ENCODE results near the gene SLC25A24.
A peak's percentile ranks its signal among the peaks of the same experiment; 100 is the strongest.
"Not testable (repeated sequence)": the region's sequence is repeated elsewhere in the genome, so short reads cannot be mapped to it uniquely, and the experiment has no call there.

The SLC25A24 gene

GRCh38 chr1:108199781-108200686 lies at the start of gene SLC25A24:
Gene SLC25A24 (minus strand): TSS chr1:108200343. CDS start chr1:108200138, 205 bp downstream.
- H3K4me1 ChIP-seq (ENCODE audit: insufficient read depth, low read length), result no peaks in the 10 kb centered on the region
- H3K36me3 ChIP-seq (ENCODE audit: insufficient read depth, low read length), result peaks cover 4% of the 10 kb centered on the region
- peak within 1 kb of the TSS; percentile 95 for H3K9ac ChIP-seq (ENCODE audit: low read depth, low read length)
- no peaks in the 10 kb centered on the region for H3K9me3 ChIP-seq (ENCODE audit: control insufficient read depth, insufficient read depth, low read length)

DNA sequence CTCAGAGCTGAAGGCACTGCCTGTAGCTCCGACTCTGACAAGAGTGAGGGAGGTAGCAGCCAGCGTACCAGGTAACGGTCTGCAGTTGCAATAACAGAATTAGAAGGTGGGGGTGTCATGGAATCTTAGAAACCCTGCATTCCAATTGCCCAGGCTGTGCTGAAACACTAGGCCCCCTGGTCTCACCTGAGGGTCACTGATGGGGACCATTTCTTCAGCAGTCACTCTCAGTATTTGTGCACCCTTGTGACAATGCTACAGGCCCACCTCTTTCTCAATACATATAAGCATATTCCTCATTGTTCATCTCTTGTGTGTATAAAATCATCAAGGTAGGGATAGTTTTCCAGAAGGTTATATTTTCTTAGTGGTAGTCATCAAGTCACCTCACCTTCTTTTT lies 43.8 kb upstream of the SLC25A24 start, which contains the start of gene NBPF4:
NBPF4 (minus strand) TSS at position 101 of the 400 bp plus-strand sequence. CDS start 315 bp downstream, outside the sequence.
- not testable (repeated sequence) for H3K9ac ChIP-seq (ENCODE audit: low read depth, low read length); H3K4me1 ChIP-seq (ENCODE audit: insufficient read depth, low read length); H3K36me3 ChIP-seq (ENCODE audit: insufficient read depth, low read length); H3K9me3 ChIP-seq (ENCODE audit: control insufficient read depth, insufficient read depth, low read length)

DNA sequence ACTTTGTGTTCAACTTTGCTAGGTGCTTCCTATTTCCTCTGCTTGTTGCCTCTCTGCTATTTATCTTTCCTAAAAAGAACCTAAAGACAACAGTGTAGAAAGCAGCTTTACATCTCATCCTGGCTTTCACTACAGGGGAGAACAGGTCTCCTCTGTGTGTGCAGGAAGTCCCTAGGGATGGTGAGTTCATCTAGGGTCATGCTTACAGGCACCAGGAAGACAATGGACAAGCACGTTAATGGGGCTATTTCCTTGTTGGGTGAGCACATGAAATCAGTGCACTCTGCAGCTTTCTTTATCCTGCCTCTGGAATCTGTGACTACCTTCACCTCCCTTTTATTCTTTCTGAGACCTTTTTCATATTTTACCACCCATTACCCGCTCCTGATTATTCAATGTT lies 39.3 kb upstream of the SLC25A24 start:
- not testable (repeated sequence) for H3K9ac ChIP-seq (ENCODE audit: low read depth, low read length); H3K36me3 ChIP-seq (ENCODE audit: insufficient read depth, low read length); H3K9me3 ChIP-seq (ENCODE audit: control insufficient read depth, insufficient read depth, low read length); H3K4me1 ChIP-seq (ENCODE audit: insufficient read depth, low read length)

GRCh38 chr1:108235308-108235707 lies 35.2 kb upstream of the SLC25A24 start:
- H3K9me3 ChIP-seq (ENCODE audit: control insufficient read depth, insufficient read depth, low read length); H3K9ac ChIP-seq (ENCODE audit: low read depth, low read length); H3K4me1 ChIP-seq (ENCODE audit: insufficient read depth, low read length); H3K36me3 ChIP-seq (ENCODE audit: insufficient read depth, low read length): not testable (repeated sequence)

GRCh38 chr1:108232183-108232582 lies 32.0 kb upstream of the SLC25A24 start:
- H3K4me1 ChIP-seq (ENCODE audit: insufficient read depth, low read length); H3K9ac ChIP-seq (ENCODE audit: low read depth, low read length); H3K36me3 ChIP-seq (ENCODE audit: insufficient read depth, low read length); H3K9me3 ChIP-seq (ENCODE audit: control insufficient read depth, insufficient read depth, low read length): not testable (repeated sequence)

DNA sequence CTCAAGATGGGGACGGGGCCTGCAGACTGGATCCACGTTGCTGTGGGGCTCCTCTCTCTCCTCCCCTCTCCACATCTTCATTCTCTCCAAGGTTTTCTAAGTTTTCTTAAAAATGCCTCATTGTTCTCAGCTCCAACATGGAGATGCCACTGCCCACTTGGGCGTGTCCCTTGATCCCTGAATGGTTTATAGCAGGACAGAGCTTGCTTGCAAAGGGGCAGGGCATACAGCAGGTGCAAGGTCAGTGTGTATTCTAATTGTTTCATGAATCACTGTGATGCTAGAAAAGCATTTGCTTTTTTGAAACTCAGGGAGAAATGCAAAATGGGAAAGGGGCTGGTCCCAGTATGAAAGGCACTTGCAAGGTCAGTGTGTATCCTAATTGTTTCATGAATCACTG lies 29.8 kb upstream of the SLC25A24 start:
- H3K36me3 ChIP-seq (ENCODE audit: insufficient read depth, low read length); H3K4me1 ChIP-seq (ENCODE audit: insufficient read depth, low read length); H3K9me3 ChIP-seq (ENCODE audit: control insufficient read depth, insufficient read depth, low read length); H3K9ac ChIP-seq (ENCODE audit: low read depth, low read length): not testable (repeated sequence)

- not testable (repeated sequence) for H3K9ac ChIP-seq (ENCODE audit: low read depth, low read length); H3K4me1 ChIP-seq (ENCODE audit: insufficient read depth, low read length); H3K36me3 ChIP-seq (ENCODE audit: insufficient read depth, low read length); H3K9me3 ChIP-seq (ENCODE audit: control insufficient read depth, insufficient read depth, low read length)
Observed at GRCh38 chr1:108227772-108228171, 27.6 kb upstream of the SLC25A24 start.

DNA sequence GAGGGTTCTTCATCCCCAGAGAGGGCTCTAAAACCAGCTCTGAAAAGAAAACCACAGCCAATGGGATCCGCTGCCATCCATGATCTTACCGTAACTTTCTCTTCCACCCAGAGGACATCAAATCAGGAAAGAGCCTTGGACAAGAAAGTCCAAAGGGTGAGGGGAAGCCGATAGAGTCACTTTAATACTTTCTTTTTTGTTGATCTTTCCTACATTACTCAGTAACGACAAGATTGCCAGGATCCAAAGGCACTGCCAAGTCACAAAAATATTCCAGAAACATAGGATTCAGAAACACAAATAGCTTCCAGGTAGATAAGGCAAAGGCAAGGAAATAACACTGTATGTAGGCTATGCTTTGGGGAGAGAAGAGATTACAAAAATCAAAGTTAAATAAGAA lies 26.7 kb upstream of the SLC25A24 start:
- not testable (repeated sequence) for H3K9me3 ChIP-seq (ENCODE audit: control insufficient read depth, insufficient read depth, low read length); H3K36me3 ChIP-seq (ENCODE audit: insufficient read depth, low read length); H3K9ac ChIP-seq (ENCODE audit: low read depth, low read length); H3K4me1 ChIP-seq (ENCODE audit: insufficient read depth, low read length)

GRCh38 chr1:108223226-108223625 lies 23.1 kb upstream of the SLC25A24 start:
- not testable (repeated sequence) for H3K9ac ChIP-seq (ENCODE audit: low read depth, low read length); H3K9me3 ChIP-seq (ENCODE audit: control insufficient read depth, insufficient read depth, low read length); H3K4me1 ChIP-seq (ENCODE audit: insufficient read depth, low read length); H3K36me3 ChIP-seq (ENCODE audit: insufficient read depth, low read length)

DNA sequence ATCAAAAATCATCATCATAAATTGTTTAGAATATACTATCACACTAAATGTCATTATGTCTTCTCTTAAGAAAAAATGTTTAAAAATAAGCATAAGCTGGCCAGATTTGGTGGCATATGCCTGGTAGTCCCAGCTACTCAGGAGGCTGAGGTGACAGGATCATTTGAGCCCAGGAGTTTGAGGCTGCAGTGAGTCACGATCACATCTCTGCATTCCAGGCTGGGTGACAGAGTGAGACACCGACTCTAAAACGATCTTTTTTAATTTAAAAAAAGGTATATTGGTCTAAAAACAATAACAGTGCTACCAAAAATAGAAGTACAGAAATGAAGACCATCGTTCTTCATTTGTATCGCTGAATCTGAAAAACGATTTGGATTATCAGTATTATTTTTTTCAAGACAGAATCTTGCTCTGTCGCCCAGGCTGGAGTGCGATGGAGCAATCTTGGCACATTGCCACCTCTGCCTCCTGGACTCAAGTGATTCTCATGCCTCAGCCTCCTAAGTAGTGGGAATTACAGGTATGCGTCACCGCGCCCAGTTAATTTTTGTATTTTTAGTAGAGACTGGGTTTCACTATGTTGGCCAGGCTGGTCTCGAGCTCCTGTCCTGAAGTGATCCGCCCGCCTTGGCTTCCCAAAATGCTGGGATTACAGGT lies 17.5 kb upstream of the SLC25A24 start:
- H3K9me3 ChIP-seq (ENCODE audit: control insufficient read depth, insufficient read depth, low read length); H3K4me1 ChIP-seq (ENCODE audit: insufficient read depth, low read length); H3K9ac ChIP-seq (ENCODE audit: low read depth, low read length); H3K36me3 ChIP-seq (ENCODE audit: insufficient read depth, low read length): not testable (repeated sequence)

- not testable (repeated sequence) for H3K9me3 ChIP-seq (ENCODE audit: control insufficient read depth, insufficient read depth, low read length); H3K9ac ChIP-seq (ENCODE audit: low read depth, low read length); H3K4me1 ChIP-seq (ENCODE audit: insufficient read depth, low read length); H3K36me3 ChIP-seq (ENCODE audit: insufficient read depth, low read length)
Observed at GRCh38 chr1:108217007-108217406, 16.9 kb upstream of the SLC25A24 start.

- H3K9me3 ChIP-seq (ENCODE audit: control insufficient read depth, insufficient read depth, low read length); H3K36me3 ChIP-seq (ENCODE audit: insufficient read depth, low read length); H3K4me1 ChIP-seq (ENCODE audit: insufficient read depth, low read length); H3K9ac ChIP-seq (ENCODE audit: low read depth, low read length): not testable (repeated sequence)
Observed at GRCh38 chr1:108216028-108216890, 16.1 kb upstream of the SLC25A24 start.

DNA sequence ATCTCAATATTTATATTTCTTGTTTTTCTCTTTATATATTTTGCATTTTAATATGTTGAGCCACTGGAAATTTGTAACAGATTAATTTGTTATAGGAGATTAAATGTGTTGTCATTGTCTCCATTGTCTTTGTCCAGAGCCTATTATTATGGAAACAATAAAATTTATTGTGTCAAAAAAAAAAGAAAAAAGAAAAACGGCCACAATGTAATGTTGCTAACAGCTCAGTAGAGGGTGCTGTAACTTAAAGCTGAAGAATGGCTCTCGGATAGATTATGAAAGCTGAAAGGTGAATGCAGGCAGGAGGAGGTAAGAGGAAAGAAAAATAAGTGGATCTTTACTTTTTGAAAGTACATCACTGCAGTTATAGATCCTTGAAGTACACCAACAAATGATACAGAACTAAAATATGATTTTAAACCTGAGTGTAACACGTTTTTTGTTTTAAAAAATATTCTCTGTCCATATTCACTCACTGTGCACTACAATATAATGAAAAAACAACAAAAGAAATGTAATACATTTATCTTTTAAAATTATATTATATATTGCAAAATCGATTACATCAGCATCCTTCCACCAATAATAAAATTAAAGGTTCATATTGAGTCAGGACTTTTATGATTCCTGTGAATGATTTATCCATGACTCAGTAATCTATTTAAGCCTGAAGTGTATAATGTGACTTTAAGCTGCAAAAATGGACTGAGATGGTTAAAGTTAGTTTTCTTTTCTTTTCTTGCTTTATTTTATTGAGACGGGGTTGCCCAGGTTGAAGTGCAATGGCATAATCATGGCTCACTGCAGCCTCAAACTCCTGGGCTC lies 14.7 kb upstream of the SLC25A24 start:
- H3K4me1 ChIP-seq (ENCODE audit: insufficient read depth, low read length); H3K9ac ChIP-seq (ENCODE audit: low read depth, low read length); H3K9me3 ChIP-seq (ENCODE audit: control insufficient read depth, insufficient read depth, low read length); H3K36me3 ChIP-seq (ENCODE audit: insufficient read depth, low read length): not testable (repeated sequence)

- no peaks in the 10 kb centered on the region for H3K9me3 ChIP-seq (ENCODE audit: control insufficient read depth, insufficient read depth, low read length)
- no peaks in the 10 kb centered on the region for H3K36me3 ChIP-seq (ENCODE audit: insufficient read depth, low read length)
- no peaks in the 10 kb centered on the region for H3K4me1 ChIP-seq (ENCODE audit: insufficient read depth, low read length)
- no peak overlapping the region for H3K9ac ChIP-seq (ENCODE audit: low read depth, low read length)
Observed at GRCh38 chr1:108211014-108211413, 10.9 kb upstream of the SLC25A24 start.
